HEK293 (cell line): ENCODE data around the gene G3BP2.

Source experiments
- BCL11A ChIP-seq: fragments of 450-650 bp; formaldehyde crosslinking; IDR thresholded peaks from 2 replicates; pipeline ENCODE4 v1.5.1; 2016; ENCODE audit warnings: low read depth, missing biosample characterization, missing genetic modification characterization
- GLIS2 ChIP-seq: fragments of 450-650 bp; formaldehyde crosslinking; IDR thresholded peaks from 2 replicates; pipeline ENCODE4 v1.5.1; 2016; ENCODE audit warnings: missing biosample characterization, missing genetic modification characterization
- MYNN ChIP-seq: fragments of 450-650 bp; formaldehyde crosslinking; IDR thresholded peaks from 2 replicates; pipeline ENCODE4 v1.5.1; 2016; ENCODE audit warnings: missing biosample characterization, missing genetic modification characterization, borderline replicate concordance
- SALL2 ChIP-seq: fragments of 450-650 bp; formaldehyde crosslinking; IDR thresholded peaks from 2 replicates; pipeline ENCODE4 v1.5.0; 2017; ENCODE audit warnings: missing biosample characterization, mild to moderate bottlenecking, missing genetic modification characterization, borderline replicate concordance
- ZBTB21 ChIP-seq: fragments of 450-650 bp; formaldehyde crosslinking; IDR thresholded peaks from 2 replicates; pipeline ENCODE4 v1.5.1; 2017; ENCODE audit warnings: missing biosample characterization, missing genetic modification characterization
- ZNF10 ChIP-seq: fragments of 450-650 bp; formaldehyde crosslinking; IDR thresholded peaks from 2 replicates; pipeline ENCODE4 v1.5.1; 2017; ENCODE audit warnings: missing biosample characterization, missing genetic modification characterization
- ZNF133 ChIP-seq: fragments of 450-650 bp; formaldehyde crosslinking; IDR thresholded peaks from 2 replicates; pipeline ENCODE4 v1.5.1; 2016; ENCODE audit warnings: missing biosample characterization, missing genetic modification characterization
- ZNF140 ChIP-seq: fragments of 450-650 bp; formaldehyde crosslinking; IDR thresholded peaks from 2 replicates; pipeline ENCODE4 v1.5.1; 2016; ENCODE audit warnings: missing biosample characterization, missing genetic modification characterization
- ZNF157 ChIP-seq: fragments of 450-650 bp; formaldehyde crosslinking; IDR thresholded peaks from 2 replicates; pipeline ENCODE4 v1.5.1; 2016; ENCODE audit warnings: missing biosample characterization, missing genetic modification characterization
- ZNF302 ChIP-seq: fragments of 450-650 bp; formaldehyde crosslinking; IDR thresholded peaks from 2 replicates; pipeline ENCODE4 v1.5.1; 2016; ENCODE audit warnings: missing biosample characterization, missing genetic modification characterization, low read depth
- ZNF394 ChIP-seq: fragments of 450-650 bp; formaldehyde crosslinking; IDR thresholded peaks from 2 replicates; pipeline ENCODE4 v1.5.1; 2016; ENCODE audit warnings: missing biosample characterization, missing genetic modification characterization, mild to moderate bottlenecking, moderate library complexity, borderline replicate concordance
- ZNF501 ChIP-seq: fragments of 450-650 bp; formaldehyde crosslinking; IDR thresholded peaks from 2 replicates; pipeline ENCODE4 v1.5.1; 2016; ENCODE audit warnings: missing biosample characterization, missing genetic modification characterization
- ZNF510 ChIP-seq: fragments of 450-650 bp; formaldehyde crosslinking; IDR thresholded peaks from 2 replicates; pipeline ENCODE4 v1.5.1; 2018; ENCODE audit warnings: mild to moderate bottlenecking, missing genetic modification characterization, missing biosample characterization; ENCODE audit not compliant: insufficient replicate concordance
- ZNF596 ChIP-seq: fragments of 450-650 bp; IDR thresholded peaks from 2 replicates; pipeline ENCODE4 v1.5.0; 2018; ENCODE audit warnings: missing biosample characterization, mild to moderate bottlenecking, missing genetic modification characterization, moderate library complexity
- ZNF624 ChIP-seq: fragments of 450-650 bp; formaldehyde crosslinking; IDR thresholded peaks from 2 replicates; pipeline ENCODE4 v1.5.1; 2017; ENCODE audit warnings: missing biosample characterization, missing genetic modification characterization
- ZNF629 ChIP-seq: fragments of 450-650 bp; formaldehyde crosslinking; IDR thresholded peaks from 2 replicates; pipeline ENCODE4 v1.5.1; 2017; ENCODE audit warnings: missing biosample characterization, missing genetic modification characterization
- ZNF660 ChIP-seq: fragments of 450-650 bp; IDR thresholded peaks from 2 replicates; pipeline ENCODE4 v1.5.1; 2018; ENCODE audit warnings: missing biosample characterization, mild to moderate bottlenecking, missing genetic modification characterization
- ZNF791 ChIP-seq: fragments of 450-650 bp; formaldehyde crosslinking; IDR thresholded peaks from 2 replicates; pipeline ENCODE4 v1.5.1; 2016; ENCODE audit warnings: missing biosample characterization, missing genetic modification characterization
- ZNF843 ChIP-seq: fragments of 450-650 bp; formaldehyde crosslinking; IDR thresholded peaks from 2 replicates; pipeline ENCODE4 v1.5.1; 2016; ENCODE audit warnings: missing biosample characterization, missing genetic modification characterization
- ZSCAN23 ChIP-seq: fragments of 450-650 bp; formaldehyde crosslinking; IDR thresholded peaks from 2 replicates; pipeline ENCODE4 v1.5.1; 2016; ENCODE audit warnings: missing biosample characterization, missing genetic modification characterization
- TF ChIP-seq, protein P1 (sequence below): fragments of 450-650 bp; formaldehyde crosslinking; IDR thresholded peaks from 2 replicates; pipeline ENCODE4 v1.5.1; 2016; ENCODE audit warnings: missing biosample characterization, missing genetic modification characterization
- TF ChIP-seq, protein P2 (sequence below): fragments of 450-650 bp; formaldehyde crosslinking; IDR thresholded peaks from 2 replicates; pipeline ENCODE4; 2016; ENCODE audit warnings: missing biosample characterization, missing genetic modification characterization
- TF ChIP-seq, protein P3 (sequence below): sonication (generic); formaldehyde crosslinking; IDR thresholded peaks from 2 replicates; pipeline ENCODE4 v1.8.1; 2022; ENCODE audit warnings: mild to moderate bottlenecking, moderate library complexity, missing genetic modification reagents
- TF ChIP-seq, protein P4 (sequence below): fragments of 450-650 bp; IDR thresholded peaks from 2 replicates; pipeline ENCODE4 v1.5.1; 2018; ENCODE audit warnings: missing biosample characterization, missing genetic modification characterization
- TF ChIP-seq, protein P5 (sequence below): fragments of 450-650 bp; formaldehyde crosslinking; IDR thresholded peaks from 2 replicates; pipeline ENCODE4 v1.5.1; 2016; ENCODE audit warnings: missing biosample characterization, missing genetic modification characterization
- TF ChIP-seq, protein P6 (sequence below): fragments of 450-650 bp; formaldehyde crosslinking; IDR thresholded peaks from 2 replicates; pipeline ENCODE4 v1.5.1; 2016; ENCODE audit warnings: missing biosample characterization, missing genetic modification characterization, borderline replicate concordance
- TF ChIP-seq, protein P7 (sequence below): fragments of 450-650 bp; formaldehyde crosslinking; IDR thresholded peaks from 2 replicates; pipeline ENCODE4 v1.5.1; 2017; ENCODE audit warnings: missing biosample characterization, missing genetic modification characterization

The G3BP2 gene

DNA sequence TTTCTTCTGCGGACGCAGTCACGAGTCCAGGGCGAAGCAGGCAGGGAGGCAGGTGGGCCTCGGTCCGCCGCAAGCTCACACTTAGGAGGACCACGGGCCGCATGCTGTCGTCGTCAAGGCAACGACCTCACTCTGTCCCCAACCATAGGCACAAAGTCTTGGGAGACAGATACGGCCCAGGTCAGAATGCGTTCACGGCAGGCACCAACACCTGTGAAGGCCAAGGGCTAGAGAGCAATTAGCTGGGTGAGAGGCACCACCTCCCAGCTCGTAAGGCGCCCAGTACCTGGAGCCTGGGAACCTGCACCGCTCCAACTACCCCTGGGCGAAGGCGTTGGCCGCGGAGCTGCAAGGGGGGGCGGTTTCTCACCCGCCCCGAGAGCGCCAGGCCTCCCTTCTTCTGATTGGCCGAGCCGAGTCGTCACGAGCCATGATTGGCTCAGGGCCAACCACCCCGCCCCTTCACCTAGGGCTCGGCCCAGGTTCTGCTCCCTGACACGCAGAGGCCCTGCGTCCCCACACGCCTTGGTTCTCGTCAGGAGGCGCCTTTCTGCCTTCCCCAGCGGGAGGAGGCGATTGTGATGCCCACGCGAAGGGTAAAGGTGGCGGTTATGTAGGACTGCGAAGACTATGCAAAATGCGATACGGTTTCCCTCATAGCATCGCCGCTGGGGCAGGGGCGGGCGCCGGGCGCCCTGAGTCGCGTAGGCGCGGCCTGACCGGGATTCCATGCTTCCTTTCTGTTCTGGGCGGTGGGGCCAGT, 42.9 kb downstream of the G3BP2 start, which contains the start of gene CDKL2 (continued):
- TF ChIP-seq, protein P1, sequence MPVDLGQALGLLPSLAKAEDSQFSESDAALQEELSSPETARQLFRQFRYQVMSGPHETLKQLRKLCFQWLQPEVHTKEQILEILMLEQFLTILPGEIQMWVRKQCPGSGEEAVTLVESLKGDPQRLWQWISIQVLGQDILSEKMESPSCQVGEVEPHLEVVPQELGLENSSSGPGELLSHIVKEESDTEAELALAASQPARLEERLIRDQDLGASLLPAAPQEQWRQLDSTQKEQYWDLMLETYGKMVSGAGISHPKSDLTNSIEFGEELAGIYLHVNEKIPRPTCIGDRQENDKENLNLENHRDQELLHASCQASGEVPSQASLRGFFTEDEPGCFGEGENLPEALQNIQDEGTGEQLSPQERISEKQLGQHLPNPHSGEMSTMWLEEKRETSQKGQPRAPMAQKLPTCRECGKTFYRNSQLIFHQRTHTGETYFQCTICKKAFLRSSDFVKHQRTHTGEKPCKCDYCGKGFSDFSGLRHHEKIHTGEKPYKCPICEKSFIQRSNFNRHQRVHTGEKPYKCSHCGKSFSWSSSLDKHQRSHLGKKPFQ: no peak
- TF ChIP-seq, protein P2, sequence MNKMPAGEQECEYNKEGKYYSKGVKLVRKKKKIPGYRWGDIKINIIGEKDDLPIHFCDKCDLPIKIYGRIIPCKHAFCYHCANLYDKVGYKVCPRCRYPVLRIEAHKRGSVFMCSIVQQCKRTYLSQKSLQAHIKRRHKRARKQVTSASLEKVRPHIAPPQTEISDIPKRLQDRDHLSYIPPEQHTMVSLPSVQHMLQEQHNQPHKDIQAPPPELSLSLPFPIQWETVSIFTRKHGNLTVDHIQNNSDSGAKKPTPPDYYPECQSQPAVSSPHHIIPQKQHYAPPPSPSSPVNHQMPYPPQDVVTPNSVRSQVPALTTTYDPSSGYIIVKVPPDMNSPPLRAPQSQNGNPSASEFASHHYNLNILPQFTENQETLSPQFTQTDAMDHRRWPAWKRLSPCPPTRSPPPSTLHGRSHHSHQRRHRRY (tag by site-specific recombination): no peak
- TF ChIP-seq MYNN (tag by site-specific recombination) (peak; percentile 74), ZNF660 (peak; percentile 18; the same call in 1 of the 2 replicates), ZSCAN23 (tag by site-specific recombination) (no peak), SALL2 (tag by site-specific recombination) (no peak), ZNF791 (tag by site-specific recombination) (no peak), BCL11A (no peak), ZNF596 (tag by site-specific recombination) (no peak), ZNF510 (tag by site-specific recombination) (no peak), ZNF843 (tag by site-specific recombination) (peak; percentile 59; the same call in 1 of the 2 replicates), ZNF394 (no peak), ZNF157 (tag by site-specific recombination) (no peak), ZNF140 (tag by site-specific recombination) (no peak), ZNF302 (tag by site-specific recombination) (no peak), ZBTB21 (tag by site-specific recombination) (no peak), ZNF624 (no peak), ZNF10 (tag by site-specific recombination) (peak; percentile 51; the same call in 1 of the 2 replicates), GLIS2 (tag by site-specific recombination) (peak; percentile 93), ZNF501 (peak; percentile 80; the same call in 1 of the 2 replicates), ZNF133 (tag by site-specific recombination) (no peak), ZNF629 (tag by site-specific recombination) (no peak; the same call in 1 of the 2 replicates)
- TF ChIP-seq, protein P3, sequence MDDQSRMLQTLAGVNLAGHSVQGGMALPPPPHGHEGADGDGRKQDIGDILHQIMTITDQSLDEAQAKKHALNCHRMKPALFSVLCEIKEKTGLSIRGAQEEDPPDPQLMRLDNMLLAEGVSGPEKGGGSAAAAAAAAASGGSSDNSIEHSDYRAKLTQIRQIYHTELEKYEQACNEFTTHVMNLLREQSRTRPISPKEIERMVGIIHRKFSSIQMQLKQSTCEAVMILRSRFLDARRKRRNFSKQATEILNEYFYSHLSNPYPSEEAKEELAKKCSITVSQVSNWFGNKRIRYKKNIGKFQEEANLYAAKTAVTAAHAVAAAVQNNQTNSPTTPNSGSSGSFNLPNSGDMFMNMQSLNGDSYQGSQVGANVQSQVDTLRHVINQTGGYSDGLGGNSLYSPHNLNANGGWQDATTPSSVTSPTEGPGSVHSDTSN (CRISPR knock-in tag): no peak
- TF ChIP-seq, protein P4, sequence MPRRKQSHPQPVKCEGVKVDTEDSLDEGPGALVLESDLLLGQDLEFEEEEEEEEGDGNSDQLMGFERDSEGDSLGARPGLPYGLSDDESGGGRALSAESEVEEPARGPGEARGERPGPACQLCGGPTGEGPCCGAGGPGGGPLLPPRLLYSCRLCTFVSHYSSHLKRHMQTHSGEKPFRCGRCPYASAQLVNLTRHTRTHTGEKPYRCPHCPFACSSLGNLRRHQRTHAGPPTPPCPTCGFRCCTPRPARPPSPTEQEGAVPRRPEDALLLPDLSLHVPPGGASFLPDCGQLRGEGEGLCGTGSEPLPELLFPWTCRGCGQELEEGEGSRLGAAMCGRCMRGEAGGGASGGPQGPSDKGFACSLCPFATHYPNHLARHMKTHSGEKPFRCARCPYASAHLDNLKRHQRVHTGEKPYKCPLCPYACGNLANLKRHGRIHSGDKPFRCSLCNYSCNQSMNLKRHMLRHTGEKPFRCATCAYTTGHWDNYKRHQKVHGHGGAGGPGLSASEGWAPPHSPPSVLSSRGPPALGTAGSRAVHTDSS (tag by site-specific recombination): no peak
- TF ChIP-seq, protein P5, sequence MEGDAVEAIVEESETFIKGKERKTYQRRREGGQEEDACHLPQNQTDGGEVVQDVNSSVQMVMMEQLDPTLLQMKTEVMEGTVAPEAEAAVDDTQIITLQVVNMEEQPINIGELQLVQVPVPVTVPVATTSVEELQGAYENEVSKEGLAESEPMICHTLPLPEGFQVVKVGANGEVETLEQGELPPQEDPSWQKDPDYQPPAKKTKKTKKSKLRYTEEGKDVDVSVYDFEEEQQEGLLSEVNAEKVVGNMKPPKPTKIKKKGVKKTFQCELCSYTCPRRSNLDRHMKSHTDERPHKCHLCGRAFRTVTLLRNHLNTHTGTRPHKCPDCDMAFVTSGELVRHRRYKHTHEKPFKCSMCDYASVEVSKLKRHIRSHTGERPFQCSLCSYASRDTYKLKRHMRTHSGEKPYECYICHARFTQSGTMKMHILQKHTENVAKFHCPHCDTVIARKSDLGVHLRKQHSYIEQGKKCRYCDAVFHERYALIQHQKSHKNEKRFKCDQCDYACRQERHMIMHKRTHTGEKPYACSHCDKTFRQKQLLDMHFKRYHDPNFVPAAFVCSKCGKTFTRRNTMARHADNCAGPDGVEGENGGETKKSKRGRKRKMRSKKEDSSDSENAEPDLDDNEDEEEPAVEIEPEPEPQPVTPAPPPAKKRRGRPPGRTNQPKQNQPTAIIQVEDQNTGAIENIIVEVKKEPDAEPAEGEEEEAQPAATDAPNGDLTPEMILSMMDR: peak; percentile 10; the same call in 1 of the 2 replicates
- TF ChIP-seq, protein P6, sequence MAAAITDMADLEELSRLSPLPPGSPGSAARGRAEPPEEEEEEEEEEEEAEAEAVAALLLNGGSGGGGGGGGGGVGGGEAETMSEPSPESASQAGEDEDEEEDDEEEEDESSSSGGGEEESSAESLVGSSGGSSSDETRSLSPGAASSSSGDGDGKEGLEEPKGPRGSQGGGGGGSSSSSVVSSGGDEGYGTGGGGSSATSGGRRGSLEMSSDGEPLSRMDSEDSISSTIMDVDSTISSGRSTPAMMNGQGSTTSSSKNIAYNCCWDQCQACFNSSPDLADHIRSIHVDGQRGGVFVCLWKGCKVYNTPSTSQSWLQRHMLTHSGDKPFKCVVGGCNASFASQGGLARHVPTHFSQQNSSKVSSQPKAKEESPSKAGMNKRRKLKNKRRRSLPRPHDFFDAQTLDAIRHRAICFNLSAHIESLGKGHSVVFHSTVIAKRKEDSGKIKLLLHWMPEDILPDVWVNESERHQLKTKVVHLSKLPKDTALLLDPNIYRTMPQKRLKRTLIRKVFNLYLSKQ (tag by site-specific recombination): no peak
- TF ChIP-seq, protein P7, sequence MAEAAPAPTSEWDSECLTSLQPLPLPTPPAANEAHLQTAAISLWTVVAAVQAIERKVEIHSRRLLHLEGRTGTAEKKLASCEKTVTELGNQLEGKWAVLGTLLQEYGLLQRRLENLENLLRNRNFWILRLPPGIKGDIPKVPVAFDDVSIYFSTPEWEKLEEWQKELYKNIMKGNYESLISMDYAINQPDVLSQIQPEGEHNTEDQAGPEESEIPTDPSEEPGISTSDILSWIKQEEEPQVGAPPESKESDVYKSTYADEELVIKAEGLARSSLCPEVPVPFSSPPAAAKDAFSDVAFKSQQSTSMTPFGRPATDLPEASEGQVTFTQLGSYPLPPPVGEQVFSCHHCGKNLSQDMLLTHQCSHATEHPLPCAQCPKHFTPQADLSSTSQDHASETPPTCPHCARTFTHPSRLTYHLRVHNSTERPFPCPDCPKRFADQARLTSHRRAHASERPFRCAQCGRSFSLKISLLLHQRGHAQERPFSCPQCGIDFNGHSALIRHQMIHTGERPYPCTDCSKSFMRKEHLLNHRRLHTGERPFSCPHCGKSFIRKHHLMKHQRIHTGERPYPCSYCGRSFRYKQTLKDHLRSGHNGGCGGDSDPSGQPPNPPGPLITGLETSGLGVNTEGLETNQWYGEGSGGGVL (tag by site-specific recombination): peak; percentile 57
